B cell (primary cell): Measurements from ENCODE around the gene SHMT2.

Source experiments
- CTCF ChIP-seq: fragments of 200-600 bp; IDR thresholded peaks from one replicate; pipeline ENCODE4 v1.8.0; 2022; ENCODE audit warnings: antibody characterized with exemption, mild to moderate bottlenecking
- EZH2 ChIP-seq: IDR thresholded peaks from 2 replicates; pipeline ENCODE4 v1.6.1; 2012; ENCODE audit warnings: borderline replicate concordance, low read depth, mild to moderate bottlenecking, moderate library complexity, low read length; ENCODE audit not compliant: insufficient read depth, poor library complexity, severe bottlenecking

DNA sequence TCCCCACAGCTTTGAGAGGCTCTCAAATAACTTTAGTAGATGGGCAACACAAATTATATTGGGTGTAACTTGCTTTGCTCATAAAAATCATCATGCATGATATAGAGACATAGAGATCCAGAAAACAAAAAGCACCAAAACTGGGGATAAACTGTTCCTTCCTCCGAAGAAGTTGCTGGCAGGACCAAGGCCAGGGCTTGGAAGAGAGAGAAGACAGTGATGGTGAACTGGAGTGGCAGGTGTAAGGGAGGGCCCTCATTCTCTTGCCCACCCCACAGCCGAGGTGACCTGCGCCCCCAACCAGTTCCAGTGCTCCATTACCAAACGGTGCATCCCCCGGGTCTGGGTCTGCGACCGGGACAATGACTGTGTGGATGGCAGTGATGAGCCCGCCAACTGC is 28.3 kb upstream of the SHMT2 start:
- TF ChIP-seq CTCF = no peak
- TF ChIP-seq EZH2 = no peak
